AG20443 (cell line): Measurements from ENCODE around the gene TENT5A.
"Not testable (repeated sequence)": the region's sequence is repeated elsewhere in the genome, so short reads cannot be mapped to it uniquely, and the experiment has no call there.

Experiments used
- DNase-seq: peaks from one replicate; pipeline ENCODE4 v3.0.0; 2012; ENCODE audit warnings: low spot score, mixed read lengths

The TENT5A gene

DNA sequence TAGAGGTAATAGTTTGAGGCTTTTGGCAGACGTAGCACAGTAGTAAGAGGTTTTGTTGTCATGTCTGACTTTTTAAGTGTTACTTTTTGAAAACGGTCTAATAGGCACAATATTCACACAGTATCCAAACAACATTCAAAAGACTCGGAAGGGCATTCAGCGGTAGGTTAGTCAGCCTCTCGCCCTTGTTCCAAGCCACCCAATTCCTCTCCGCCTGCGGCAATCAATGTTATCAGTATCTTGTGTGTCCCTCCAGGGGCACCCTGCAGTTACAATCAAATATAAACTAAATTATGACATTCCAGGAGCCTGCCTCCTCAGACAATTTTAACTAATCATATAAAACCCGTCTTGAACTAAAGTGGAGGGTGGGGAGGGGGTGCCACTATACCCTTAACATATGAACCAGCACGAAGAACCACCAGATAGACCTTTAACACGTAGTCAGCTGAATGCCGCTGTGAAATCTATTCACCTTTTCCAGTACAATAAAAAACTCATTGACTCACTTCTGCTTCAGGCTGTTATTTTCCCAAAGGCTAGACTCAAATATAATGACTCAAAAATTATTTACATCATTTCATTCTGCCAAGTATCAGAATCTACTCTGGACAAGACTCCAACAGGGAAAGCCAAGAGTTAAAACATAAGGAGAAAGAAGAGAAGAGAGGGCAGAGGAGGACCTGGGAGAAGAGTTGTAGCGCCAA, 1.6 kb downstream of the TENT5A start:
- DNase-seq = peak; percentile 19

DNA sequence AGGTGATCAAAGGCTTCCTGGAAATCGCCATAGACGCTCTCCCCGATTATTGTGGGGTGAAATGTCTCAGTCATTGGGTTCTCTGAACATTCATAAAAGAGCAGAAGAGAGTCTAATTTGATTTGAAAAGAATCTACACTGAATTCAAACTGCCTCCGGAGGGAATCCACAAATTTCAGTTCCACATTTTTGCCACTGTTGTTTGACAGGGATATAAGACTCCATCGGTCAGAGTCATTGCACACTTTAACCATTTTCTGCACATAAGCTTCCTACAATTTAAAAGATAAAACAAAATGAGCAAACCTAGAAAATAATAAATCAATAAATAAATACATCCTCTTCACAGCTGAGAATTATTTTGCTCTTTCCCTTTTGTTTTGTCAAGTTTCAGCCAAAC, 2.3 kb downstream of the TENT5A start:
- DNase-seq = no peak

DNA sequence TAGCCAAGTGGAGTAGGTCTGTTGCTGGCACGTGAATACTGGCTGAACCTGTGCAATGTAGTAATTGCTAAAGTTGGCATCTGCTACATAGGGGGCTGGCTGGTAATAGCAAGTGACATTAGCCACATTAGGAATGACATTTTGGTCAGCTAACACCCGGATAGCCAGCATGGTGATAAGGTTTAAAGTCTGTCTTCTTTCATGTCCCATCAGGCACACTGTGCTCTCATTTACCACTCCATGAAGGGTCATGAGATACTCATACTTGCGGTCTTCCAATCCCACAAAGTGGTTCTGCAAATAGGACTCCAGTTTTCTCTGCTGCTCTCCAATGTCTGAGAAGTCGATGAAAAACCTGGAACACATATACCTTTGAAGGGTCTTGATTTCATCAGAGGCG, 2.8 kb downstream of the TENT5A start:
- DNase-seq = peak; percentile 25

DNA sequence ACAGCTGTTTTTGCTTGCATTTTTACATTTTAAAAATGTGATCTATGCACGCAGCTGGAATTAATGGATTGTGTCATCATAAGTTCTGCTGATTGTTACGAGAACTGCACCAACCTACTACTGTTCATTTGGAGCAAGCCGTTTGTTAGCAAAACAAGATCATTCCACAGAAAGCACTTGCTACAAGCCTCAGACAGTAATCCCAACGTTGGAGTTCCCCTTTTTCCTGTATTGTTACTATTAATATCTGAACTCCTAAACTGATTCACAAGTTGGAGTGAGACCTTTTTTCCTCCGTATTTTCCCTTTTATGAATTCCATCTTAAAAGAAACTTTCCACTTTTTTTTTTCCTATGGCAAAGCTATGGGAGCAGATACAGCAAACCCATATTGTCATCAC, 3.5 kb downstream of the TENT5A start:
- DNase-seq = no peak

DNA sequence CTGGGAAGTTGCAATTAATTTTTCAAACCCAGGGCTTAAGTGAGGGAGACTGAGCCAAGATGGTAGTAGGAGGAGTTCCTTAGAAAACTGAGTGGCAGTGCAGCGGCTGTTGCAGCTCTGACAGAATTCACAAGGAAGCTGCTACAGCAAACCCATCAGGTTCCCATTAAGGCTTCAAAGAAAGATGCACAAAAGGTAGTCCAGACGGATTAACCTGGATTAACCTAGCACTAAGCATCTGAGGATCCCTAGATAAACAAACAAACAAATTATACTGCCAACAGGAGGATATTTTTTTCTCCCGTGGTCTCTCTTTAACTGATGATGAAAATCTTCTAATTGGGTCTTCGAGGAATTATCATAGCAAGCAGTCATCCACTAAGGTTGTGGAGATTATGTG, 5.2 kb downstream of the TENT5A start:
- no peak for DNase-seq

DNA sequence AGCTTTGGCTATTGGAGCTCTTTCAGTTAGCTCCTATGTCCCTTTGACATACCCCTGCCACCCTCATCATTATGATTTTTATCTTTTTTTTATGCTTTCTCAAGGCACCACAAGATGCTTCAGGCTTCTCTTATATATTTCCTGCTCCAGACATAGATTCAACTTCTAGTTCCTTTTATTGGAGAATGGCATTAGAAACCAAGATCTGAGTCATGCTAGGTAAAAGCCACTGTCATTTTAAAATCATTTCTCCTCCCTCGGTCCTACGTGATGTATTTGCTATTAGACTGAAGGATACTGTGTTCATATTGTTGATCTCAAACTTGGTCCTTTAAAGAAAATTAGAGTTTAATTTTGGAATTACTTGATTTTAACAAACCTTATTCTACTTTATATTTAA, 8.3 kb downstream of the TENT5A start:
- DNase-seq = no peak

DNA sequence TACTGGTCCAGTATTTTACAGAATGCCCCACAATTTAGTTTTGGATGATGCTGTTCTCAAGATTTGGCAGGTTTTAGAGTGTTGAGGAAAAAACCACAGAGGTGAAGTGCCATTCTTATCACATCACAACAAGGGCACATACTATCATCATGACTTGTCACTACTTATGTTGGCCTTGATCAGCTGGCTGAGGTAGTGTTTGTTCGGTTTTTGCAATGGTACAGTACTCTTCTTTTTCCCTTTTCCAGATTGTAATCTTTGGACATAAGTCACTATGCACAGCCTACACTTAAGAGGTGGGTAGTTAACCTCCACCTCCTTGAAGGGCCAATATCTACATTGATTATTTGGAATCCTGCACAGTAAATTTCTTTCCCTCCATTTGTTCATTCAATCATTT, 8.8 kb downstream of the TENT5A start:
- no peak for DNase-seq

DNA sequence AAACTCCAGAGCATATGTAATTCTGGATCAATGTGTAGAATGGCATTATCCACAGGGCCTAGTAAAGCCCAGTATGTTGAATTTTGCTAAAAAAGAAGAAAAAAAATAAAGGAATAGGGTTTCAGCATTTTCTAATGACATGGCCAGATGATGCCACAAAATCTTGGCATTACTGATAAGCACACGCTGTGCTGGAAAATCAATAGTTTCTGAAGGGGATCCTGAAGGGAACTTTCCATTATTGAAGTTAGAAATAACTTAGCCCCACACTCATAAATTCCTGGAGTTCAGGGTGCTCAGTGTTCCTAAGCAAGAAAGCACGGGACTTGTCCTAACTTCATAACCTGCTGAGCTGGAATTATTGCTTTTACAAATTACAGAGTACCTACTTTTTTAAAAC, 10.8 kb downstream of the TENT5A start:
- no peak for DNase-seq

DNA sequence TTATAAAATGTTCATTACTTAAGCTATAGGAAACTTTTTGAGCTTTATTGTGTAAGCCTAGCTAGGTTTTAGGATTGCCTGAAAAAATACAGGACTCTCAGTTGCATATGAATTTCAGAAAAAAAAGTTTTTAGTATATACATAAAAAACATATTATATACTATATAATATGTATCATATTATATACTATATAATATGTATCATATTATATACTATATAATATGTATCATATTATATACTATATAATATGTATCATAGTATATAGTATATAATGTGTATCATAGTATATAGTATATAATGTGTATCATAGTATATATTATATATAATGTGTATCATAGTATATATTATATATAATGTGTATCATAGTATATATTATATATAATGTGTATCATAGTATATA, 11.9 kb downstream of the TENT5A start:
- not testable (repeated sequence) for DNase-seq

DNA sequence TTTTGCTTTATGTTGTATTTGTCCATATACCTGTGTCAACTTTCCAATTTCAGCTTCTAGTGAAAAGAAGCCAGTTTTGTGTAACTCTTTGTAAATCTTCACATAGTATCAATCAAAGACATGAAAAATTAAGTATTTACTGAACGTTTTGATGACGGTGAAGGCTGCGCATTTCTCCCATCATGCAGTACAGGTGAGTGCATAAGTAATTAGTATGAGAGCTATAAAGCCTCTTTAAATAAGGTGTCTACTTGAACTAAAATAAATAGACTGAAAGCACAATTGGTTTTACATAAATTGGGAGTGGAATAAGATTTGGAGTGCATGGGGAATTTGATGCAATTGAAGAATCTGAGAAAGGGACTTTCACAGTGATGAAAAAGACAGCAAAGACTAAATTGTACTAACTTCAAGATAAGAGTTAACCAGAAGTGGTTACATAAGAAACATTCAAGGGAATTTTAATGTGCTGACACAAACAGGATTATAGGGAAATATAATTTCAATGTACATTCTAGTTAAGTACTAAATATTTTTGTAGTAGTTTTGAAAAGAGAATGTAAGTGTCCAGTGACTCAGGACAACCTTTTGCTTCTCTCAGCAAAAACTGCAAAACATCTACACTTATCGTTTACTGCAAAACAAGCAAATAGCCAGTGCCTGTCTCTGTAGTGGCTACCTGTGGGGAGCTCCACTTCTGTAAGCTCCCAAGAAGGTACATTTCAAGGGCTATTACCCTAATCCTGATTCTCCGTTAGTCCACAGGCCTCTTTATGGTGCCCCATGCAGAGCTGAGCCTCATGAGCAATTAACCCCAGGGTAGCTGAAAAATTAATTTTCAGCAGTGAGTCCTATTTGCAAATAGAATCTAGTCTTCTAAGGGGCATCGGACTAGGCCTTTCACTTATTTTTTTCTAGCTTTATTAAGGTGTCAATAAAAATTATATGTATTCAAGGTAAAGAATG, 13.0 kb downstream of the TENT5A start:
- no peak for DNase-seq

DNA sequence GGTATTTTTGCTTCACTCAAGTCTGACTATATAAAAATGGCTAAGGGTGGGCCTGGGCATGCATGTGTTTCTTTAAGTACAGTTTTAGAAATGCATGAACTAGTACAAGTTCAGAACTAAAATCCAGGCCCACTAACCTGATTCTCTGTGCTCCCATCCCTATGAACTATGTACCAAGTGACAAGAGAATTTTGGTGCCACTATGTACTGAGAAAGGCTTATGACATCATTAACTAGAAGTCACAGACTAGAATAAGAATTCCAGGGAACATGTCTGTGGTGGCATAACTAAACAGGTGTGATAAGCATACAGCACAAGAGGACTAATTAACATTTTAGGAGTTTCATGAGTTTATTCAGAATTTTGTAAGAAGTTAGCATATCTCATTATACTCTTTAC, 16.1 kb downstream of the TENT5A start:
- no peak for DNase-seq

DNA sequence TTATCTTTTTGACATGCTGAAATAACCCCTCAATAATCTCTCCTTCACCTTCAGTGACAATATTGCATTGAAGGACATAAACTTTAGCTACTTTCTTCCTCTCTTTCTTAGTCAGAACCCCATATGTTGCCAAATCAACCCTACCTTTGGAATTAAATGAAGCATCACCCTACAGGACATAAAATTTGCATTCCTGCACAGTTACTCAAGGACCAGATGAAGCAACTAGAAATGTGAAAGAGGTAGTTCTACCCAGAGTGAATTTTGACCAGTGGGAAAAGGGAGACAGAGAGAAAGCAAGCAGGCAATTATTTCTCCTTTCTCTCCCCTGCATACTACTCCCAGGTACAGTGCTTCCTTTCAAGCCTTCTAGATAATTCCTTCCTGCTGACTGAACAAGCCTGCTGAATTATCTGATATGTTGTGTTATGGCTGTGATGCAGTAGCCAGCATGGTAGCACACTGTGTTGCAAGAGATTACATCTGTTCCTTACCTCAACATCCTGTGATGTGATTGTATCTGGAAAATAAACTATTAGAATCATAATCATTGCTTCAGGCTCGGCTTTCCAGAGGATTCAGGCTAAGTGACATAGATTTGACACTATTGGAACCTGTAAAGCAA, 16.6 kb downstream of the TENT5A start:
- DNase-seq = no peak

DNA sequence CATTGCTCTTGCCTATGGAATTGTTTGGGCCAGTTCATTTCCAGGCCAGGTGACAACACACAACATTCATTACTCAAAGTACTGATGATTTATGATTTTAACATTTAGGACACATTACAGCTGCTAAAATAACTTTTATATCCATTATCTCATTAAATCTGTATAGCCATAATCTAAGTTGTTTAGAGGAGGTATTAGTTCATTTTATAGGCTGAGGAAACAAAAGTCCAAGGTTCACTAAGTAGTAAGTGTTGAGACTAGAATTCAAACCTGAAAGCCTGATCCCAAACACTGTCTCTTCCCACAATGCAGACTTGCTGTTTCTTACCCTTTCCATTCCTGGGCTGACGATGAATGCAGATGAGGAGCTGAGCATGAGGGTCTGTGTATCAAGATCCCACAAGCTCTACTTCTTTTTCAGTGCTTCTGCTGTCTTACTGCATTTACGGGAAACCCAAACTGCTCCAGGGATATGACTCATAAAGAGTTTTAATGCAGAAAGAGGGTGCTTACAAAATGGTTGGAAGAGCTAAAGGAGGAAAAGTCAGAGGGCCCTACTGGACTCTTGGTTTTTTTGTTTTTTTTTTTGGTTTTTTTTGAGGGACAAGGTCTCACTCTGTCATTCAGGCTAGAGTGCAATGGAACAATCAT, 17.9 kb downstream of the TENT5A start:
- DNase-seq = no peak

DNA sequence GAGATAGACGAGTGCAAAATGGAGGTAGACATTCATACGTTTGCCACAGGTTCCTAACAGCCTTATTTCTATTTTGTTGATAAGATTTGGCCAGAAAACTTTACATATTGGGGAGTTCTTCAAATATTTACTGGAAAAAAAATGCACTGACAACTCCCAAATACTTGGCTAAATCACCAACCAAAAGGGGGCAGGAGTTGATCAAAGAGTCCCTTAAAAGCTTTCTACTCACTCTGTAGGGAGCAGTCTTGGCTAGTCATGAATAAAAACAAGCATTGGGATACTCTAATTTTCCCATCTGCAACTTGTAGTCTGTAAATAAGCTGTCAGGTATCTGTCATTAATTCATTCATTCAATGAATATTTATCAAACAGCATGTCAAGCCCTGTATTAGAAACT, 18.4 kb downstream of the TENT5A start:
- DNase-seq = no peak

DNA sequence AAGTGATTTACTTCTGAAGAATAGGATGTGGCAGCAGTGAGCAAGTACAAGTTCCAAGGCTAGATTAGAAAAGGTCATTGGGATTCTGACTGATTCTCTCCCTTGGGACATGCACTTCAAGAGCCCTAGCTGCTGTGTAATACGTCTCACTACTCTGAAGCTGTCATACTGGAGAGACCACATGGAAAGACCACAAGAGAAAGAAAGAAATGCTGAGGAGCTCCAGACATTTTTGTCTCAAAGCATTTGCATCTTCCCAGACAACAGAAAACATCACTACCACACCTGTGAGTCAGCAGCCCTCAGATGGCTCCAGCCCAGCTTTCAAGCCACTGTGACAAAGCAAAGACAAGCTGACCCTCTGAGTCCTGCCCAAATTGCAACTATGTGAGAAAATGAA, 20.7 kb downstream of the TENT5A start:
- peak; percentile 14 for DNase-seq

DNA sequence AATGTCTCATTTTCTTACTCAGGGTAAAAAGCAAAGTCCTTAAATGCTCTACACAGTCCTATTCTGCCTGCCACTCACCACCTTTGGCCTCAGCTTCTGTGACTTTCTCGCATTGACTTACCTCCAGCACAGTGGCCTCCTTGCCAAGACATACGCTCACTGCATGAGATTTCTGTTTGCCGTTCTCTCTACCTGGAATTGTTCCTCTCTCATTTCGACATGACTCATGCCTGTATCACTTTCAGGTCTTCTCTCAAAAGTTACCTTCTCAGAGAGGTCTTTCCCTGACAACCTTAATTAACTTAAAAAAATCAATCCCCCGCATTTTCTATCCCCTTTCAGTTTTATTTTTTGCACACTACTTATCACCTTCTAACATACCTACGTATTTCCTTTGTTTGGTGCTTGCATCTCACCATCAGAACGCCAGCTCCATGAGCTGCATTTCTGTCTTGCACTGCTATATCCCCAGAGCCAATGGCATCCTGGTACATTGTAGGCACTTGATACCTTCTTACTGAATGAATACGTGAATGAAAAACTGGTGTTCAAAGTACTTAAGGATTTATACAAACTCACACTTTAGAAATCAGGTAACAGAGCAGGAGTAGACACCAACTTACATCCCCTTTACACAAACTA, 24.5 kb downstream of the TENT5A start:
- DNase-seq = no peak

DNA sequence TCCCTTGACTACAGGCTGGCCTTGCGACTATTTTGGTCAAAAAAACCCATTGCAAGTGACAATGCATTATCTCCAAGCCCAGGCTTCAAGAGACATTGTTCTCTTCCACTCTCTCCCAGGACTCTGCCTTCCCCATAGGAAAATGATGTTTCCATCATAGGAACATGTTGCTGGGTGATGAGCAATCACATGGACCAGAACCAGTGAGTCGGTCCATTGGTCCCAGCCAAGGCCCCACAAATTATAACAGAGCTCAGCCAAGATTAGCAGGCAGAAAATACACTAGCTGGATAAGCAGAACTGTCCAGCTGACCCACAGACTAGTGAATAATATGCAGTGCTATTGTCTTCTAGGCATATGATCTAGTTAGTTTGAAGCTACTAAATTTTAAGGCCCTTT, 27.4 kb downstream of the TENT5A start:
- DNase-seq = no peak

DNA sequence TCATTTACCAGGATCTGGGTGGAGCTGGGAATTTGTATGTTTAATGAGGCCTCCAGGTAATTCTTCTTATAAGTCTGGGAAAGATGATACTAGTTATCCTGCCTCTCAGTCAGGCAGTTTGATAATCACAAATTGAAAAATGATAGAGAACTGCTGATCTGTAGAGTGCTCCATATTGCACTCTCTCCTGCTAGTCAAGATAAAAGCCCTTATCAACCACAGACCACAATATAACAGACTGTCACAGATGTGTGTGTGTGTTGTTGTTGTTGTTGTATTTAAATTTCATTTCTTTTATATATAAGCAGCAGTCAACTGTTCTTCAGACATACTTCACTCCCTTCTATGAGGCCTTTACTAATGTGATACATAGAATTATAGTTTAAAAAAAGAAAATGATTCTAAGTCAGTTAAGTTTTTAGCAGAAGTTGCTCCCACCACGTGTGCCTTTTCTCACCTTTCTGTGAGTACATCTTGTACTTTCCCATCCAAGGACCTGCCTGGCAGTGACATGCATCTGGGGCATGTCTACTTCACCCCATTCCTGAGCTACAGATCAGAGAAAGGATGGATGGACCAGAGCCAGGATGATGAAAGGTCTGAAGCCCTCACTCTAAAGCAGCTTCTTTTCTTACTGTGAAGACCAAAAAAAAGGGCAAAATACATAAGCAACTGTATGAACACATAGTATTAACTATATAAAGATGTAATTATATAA, 29.8 kb downstream of the TENT5A start:
- no peak for DNase-seq

DNA sequence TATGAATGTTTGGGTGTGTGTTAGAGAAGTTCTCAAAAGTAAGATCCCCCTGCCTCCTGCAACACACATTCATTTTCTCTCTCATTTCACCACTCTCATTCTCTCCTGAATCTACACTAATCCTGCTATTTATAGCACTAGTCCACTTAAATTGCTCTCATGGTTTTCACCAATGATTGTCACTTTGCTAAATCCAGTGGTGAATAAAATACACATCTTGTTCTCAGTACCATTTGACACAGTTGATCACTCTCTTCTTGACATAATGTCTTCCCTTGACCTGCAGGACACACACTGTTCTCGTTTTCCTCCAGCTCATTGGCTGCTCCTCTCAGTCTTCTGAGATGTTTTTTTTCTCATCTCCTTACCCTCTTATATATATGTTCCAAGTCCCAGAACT, 32.1 kb downstream of the TENT5A start:
- no peak for DNase-seq

DNA sequence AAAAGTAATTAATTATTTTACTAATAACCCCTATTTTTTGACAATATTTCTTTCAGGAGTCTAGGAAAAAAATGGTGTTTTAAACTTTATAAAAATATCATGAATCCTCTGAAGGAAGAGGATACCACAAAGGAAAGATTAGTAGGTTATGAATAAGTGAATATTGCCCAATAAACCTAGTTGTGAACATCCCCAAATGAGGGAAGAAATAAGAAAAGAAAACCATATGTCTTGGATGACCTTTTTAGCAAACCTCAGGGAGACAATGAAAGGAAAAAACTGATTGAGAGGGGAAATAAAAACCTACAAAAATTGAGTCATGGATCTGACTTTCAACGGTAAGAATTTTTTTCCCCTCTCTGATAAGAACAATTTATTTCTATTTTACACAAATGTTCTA, 34.4 kb downstream of the TENT5A start:
- no peak for DNase-seq

DNA sequence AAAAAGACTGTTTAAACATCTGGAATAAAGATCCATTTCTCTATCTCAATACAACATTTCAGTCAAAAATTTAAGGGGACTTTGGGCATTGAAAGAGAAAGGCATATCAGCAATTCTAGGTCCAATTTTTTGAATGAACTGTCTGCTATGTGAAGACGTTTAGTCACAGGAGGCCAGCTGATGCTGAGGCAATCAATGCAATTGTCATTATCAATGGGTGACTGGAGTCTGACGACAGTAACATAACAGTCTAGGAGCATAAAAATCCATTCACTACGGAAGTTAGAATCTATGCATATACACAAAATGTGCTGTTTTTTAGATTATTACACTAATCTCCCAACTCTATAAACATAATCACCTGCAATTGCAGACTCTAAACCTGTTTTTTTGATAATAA, 37.8 kb downstream of the TENT5A start:
- DNase-seq = no peak
